RPMI7951 (cell line): ENCODE results near the gene TP53RK. TPM values are rescaled to one million over a fixed set of nuclear protein-coding genes. Genes with fewer than 3 reads are reported as not detected.

Experiments used
- DNase-seq: peaks from one replicate; pipeline ENCODE4 v3.0.0-alpha.2; 2012; ENCODE audit warnings: low read depth
- total RNA-seq: library from RNA; depleted of rRNA; stranded (reverse); fragments of >200 nt; shearing (Covaris generic); gene quantifications from 2 replicates; pipeline ENCODE4 v1.2.3, GENCODE V29; 2014

TP53RK gene
- total RNA-seq, 1 experiment from 2014 or later = 36.2 TPM

DNA sequence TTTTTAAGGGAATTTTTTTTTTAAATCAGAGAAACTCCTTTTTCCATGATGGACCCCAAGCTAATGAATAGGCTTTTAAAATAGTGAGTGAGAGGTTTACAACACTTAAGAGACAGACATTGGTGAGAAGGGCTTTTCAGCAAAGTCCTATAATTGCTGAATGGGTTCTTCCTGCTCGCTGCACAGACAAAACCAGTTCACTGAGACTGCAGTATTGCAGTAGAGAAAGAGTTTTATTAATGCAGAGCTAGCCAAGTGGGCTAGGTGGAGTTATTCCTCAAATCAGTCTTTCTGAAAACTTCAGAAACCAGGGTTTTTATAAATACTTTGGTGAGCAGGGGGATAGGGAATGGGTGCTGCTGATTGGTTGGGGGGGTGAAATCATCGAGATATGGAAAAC lies 17.0 kb upstream of the TP53RK start:
- no peak for DNase-seq

DNA sequence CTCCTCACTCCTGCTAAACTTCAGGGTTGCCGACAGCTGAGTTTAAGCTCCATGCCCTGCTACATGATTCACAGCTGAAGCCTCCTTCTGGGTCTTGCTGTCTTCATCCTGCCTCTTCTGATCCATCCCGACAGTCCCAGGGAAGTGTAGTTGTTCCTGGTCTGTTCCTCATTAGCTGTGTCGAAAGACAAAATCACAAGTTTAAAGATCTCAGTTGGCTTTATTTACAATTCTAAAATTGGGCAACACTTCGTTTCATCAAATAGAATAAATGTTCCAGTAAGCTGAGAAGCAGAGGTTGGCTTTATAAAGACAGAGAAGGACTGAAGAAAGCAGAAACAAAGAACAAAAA lies 16.1 kb upstream of the TP53RK start:
- DNase-seq = no peak

DNA sequence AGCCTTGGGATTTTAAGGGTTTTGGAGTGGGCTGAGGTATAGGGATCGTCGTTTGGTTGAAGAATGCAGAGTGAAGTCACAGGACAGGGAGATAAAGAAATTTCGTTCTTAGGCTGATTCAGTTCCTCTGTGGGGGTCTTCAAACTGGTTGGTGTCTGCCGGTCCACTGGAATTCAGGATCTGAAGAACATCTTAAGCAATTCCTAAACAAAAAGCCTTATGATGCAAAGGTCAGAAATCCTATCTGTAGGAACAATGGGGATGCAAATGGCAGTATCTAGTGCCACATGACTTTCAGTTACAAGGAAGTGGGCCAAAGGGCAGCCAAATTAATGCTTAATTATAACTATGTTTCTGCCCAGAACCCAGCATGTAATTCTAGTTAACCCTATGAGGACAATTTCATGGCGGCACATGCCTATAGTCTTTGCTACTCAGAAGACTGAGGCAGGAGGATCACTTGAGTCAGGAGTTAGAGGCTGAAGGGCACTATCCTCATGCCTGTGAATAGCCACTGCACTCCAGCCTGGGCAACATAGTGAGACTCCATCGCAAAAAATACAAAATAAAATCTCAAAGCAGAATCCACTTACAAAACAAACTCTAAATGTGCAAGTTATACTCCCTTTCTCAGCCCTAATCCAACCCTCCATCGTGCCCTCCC lies 15.6 kb upstream of the TP53RK start:
- no peak for DNase-seq

DNA sequence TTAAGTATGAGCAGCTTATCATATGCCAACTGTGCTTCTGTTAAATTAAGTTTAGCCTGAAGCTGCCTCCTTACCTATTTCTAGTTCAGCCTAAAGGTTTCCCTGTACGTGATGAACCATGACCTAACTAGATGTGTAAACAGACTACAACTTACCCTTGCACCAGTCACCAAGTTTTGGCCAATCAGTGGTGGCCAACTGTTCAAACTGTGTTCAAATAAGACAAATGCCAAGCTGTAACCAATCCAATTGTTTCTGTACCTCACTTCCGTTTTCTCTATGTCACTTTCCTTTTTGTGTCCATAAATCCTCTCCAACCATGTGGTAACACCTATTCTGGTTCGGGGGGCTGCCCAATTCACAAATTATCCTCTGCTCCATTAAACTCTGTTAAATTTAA lies 14.2 kb upstream of the TP53RK start:
- no peak for DNase-seq

DNA sequence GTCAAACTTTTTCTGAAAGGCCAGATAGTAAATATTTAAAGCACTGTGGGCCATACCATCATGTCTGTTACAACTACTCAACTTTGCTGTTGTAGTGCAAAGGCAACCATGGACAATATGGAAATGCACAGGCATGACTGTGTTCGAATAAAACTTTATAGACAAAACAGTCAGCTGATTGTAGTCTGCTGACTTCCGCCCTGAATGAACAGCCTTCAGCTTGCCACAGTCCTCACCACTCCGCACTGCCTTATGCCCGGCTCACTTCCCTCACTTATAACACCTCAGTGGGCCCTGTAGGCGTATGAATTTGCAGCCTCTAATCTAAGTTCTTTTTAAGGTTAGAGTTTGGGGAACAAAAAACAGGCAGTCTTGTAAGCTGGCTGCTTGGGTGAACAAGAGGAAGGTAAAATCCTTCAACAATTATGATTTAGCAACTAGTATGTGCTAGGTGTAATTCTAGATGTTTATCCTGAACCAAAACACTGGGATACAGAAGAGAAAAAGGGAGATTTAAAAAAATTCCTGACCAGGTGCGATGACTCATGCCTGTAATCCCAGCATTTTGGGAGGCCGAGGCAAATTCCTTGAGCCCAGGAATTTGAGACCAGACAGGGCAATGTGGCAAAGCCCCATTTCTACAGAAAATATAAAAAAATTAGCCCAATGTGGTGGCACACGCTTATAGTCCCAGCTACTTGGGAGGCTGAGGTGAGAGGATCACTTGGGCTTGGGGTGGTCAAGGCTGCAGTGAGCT lies 13.4 kb upstream of the TP53RK start:
- DNase-seq = no peak

DNA sequence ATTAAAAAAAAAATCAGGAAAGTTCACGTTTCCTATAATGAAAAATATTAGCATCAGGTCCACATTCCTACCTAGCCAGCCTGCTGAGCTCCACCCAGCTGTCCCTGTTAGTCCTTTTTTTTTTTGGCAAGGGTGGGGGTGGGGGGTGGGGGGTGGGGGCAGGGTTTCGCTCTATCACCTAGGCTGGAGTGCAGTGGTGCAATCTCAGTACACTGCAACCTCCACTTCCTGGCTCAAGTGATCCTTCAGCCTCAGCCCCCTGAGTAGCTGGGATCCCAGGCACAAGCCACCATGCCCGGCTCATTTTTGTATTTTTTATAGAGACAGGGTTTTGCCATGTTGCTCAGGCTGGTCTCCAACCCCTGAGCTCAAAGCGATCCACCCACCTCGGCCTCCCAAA lies 12.7 kb upstream of the TP53RK start:
- DNase-seq = no peak

DNA sequence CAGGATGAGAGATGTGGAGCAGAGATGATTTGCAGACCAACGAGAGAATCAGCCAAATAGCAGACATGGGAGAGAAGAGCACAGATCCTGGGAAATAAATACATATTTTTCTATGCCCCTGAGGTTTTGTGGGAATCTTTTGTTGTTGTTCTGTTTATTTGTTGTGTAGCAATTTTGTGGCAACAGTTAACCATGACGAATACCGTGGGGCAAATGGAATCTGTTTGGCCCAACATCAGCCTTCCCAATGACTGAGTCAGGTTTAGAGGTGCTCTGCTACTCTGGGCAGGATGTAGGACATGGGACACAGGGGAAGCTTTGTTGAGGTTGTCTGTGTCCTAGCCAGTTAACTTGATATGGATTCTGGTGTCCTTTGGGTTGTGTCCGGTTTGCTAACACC lies 12.3 kb upstream of the TP53RK start:
- no peak for DNase-seq

DNA sequence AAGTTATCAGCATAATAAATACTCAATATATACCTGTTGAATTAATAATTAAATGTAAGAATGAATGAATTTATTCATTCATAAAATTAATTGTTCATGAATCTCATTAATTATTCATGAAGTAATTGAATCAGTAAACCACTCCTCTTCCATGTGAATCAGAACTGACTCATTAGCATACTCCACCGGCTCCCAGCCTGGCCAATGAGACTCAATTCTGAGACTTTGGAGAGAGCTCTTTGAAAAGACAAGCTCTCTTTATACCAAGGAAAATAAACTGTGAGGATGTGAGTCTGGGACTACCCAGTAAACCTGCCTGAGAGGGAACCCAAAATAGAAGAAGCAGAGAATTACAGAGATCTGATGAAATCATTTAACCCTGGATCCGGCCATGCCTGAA lies 11.8 kb upstream of the TP53RK start:
- DNase-seq = no peak

DNA sequence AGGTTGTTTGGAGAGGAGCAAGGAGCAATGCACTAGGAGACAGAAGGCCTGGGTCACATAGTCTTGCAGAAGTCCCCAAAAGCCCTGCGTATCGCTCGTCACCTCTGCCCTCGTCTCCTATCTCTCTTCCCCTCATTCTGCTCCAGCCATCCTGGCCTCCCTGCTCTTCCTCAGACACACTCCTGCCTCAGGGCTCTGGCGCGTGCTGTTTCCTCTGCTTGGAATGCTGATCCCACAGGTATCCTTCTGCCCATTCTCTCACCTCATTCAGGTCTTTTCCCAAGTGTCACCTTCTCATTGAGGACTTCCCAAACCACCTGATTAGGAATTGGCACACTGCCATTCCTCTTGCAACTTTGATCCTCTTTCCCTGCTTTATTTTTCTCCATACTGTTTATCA lies 11.2 kb upstream of the TP53RK start:
- no peak for DNase-seq

DNA sequence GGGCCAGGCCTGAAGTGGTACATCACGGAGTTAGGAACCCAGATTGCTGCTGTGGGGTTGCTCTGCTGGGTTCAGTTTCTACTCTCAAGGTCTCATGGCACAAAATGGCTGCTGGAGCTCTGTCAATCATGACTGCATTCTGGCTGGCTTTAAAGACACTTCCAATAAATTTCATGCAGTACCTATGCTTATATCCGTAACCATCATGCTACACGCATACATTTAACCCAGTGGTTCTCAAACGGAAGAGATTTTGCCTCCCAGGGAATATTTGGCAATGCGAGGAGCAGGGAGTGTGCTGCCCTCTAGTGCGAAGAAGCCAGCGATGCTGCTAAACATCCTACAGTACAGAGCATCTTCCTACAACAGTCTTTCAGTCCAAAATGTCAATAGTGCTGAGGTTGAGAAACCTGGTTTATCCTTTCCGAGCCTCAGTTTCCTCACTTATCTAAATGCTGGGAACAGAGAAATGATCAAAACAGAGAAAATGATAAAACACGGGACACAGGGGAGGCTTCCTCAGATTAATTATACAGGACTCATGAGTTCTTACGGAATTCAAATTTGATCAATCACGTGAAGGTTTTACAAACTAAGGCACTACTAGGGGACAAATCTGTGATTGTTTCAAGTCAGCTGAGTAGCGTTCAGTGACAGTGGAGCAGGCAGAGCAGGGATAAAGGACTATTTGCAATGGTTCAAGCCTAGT lies 10.6 kb upstream of the TP53RK start:
- DNase-seq = peak; percentile 64

DNA sequence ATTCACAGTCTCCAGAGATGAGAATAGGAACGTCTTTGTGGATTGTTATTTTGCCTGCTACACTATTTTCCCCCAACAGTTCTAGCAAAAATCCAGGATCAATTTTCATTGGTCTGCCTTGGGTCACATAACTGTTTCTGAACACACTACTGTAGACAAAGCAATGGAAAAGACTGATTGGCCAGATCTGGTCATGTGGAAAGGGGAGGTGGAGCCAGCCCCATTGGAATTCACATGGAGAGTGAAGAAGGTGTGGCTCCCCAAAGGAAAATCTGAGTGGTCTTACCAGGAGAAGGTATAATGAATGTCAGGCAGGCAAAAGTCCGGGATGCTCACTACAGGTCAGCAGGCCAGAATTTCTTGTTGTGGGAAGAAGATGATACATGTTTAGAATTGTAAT lies 9.5 kb upstream of the TP53RK start:
- DNase-seq = peak; percentile 36

DNA sequence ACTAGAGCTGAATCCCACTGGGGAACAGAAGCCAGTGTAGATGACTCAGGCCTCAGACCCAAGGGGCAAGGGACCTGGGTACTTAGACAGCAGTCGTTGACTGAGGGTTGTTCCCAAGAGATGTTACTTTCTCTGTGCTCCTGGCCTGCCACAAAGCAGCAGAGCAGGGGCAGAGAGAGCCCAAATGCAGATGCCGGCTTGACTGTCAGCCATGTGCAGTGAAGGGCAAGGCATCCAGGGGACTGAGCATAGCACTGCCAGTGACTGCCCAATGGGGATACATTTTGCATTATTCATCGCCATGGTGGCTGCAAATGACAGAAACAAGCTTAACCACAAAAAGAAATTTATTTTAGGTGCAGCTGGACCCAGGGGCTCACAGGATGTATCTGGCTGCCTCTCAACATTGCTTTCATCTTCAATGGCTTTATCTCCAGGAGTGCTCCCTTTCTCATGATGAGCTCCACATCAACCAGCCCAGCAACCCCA lies 7.6 kb upstream of the TP53RK start:
- peak; percentile 47 for DNase-seq

DNA sequence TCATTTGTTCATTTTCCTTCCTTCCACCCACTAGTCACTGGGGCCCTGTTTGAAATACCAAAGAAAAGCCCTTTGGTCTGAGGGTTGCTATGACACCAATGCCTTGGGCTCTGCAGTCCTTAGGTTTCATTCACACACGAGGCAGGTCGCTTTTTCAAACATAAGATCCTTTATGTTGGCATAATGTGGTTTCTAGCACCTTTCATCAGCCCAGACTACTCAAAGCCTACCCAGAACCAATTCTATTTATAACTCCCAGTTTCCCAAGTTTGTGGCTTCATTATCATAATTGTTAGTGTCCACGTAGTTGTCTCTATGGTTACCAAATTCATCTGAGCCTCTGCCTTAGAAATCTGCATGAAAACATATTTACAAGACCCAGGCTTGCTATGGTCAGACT lies 6.6 kb upstream of the TP53RK start:
- peak; percentile 81 for DNase-seq

DNA sequence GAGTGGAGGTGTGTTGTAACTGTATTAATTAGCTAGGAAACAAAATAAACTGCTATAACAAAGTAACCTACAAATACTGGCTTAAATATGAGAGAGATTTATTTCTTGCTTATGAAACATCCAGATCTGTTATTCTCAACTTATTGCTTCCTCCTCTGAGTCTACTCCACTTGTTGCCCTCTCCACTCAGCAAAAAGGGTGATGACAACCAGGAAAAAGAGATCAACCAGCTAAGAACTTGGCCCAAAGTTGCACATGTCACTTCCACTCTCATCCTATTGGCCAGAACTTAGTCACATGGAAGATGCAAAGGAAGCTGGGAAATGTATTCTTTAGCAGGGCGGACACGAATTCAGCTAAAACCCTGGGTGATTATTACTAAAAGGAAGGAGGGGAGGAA lies 5.2 kb upstream of the TP53RK start:
- DNase-seq = peak; percentile 42

DNA sequence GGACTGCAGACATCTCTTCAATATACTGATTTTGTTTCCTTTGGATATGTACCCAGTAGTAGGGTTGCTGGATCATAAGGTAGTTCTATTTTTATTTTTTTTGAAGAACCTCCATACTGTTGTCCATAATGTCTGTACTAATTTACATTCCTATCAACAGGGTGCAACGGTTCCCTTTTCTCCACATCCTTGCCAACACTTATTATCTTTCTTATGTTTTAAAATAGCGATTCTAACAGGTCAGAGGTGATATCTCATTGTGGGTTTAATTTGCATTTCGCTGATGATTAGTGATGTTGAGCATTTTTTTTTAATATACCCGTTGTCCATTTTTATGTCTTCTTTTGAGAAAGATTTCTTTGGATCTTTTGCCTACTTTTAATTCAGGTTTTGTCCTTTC lies 2.0 kb upstream of the TP53RK start:
- no peak for DNase-seq

DNA sequence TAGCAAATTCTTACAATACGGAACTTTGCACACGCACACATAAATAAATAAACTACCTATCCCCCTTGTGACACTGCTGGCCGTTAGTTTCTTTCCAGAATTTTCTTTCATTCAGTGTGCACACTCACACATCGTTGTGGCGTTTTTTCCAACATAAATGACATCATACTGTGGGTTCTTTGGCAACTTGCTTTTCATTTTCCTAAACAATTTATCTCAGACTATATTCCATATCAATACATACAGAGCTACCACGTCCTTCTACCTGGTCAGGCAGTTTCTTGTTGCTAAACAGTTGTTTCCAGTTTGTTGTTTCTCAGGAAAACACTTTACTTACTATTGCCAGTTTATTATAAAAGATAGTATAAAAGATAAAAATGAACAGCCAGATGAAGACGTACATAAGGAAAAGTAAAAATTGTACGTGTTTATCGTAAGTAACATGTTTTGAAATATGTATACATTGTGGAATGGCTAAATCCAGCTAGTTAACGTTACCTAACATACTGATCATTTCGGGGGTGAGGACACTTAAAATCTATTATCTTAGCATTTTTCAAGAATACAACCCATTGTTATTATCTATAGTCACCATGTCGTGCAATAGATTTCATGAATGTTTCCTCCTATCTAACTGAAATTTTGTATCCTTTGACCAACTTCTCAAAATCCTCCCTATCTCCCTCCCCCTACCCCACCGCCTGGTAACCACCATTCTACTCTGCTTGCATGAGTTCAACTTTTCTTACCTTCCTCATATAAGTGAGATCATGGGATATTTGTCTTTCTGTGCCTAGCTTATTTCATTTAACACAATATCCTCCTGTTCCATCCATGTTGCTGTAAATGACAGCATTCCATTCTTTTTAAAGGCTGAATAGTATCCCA lies 1.2 kb upstream of the TP53RK start:
- DNase-seq = no peak

DNA sequence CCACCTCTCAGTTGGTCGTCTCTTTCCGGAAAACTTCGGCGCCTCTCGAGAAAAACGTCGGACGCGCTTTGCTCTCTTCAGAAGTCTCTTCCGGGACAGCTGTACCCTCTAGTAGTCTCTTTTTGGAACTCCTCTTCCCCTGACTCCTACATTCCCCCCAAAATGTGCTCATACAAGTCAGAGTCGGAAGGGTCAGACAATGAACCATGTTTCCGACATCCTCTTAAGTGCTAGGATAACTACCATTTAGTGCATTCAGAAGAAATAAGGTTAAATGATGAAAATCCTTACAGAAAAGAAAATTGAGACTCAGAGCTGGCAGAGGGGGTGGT lies 476 bp upstream of the TP53RK start:
- DNase-seq = no peak

DNA sequence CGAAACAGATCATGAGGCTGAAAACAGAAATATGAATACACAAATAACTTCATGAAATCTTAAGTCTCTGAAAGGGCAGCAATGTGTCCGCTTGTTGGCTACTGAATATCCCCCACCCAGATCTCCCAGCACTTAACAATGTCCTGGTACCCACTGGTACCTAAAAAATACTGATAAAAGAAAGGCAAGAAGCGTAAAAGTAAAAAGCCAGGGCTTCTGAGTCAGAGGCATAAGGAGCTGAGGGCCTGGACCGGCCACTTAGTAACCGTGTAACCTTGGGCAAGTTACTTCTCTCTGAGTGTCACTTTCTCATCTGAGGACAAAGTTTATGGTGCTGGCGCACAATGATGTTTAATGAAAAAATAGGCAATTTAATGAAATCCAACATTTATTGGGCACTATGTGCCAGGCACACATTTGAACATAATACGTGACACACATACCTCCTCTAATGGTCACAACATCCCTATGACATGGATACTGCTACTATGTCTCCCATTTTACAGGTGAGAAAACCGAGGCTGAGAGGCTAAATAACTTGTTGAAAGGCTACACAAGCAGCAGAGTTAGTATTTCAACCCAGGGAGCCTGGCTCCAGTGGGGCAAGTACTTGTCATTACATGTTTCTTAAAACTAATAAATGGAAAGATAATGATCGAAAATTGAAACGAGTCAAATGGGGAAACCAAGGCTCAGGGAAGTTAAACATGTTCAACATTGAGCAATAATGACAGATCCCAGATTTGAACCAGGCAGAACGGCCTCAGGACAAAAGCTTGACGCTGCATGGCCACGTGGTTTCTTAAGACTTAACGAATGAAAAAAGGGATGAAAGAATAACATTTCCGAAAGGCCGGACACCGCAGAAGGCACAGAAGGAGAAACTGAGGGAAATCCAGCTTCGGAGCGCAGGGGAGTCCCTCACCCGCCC lies 828 bp downstream of the TP53RK start:
- DNase-seq = peak; percentile 32

DNA sequence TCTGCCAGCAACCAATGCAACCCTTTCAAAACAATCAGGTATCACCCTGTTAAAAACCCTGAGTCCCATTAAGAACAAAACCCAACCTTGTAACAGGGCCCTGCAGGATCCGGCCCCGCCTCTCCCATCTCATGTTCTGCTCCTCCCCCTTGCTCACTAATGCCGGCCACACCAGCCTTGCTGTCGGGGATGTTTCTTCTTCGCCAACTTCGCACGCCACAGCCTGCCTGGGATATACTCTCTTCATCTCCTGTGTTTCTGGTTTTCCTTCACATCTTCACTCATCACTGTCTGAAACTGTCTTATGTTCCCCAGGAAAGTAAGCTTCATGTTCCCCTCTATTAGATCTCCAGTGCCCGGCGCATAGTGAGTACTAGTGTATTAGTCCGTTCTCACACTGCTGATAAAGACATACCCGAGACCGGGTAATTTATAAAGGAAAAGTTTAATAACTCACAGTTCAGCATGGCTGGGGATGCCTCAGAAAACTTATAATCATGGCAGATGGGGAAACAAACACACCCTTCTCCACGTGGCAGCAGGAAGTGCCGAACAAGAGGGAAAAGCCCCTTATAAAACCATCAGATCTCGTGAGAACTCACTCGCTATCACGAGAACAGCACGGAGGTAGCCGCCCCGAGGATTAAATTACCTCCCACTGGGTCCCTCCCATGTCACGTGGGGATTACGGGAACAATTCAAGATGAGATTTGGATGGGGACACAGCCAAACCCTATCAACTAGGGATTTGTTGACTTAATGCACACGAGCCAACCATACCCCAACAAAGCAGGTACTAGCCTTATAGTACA lies 5.1 kb downstream of the TP53RK start:
- peak; percentile 86 for DNase-seq

DNA sequence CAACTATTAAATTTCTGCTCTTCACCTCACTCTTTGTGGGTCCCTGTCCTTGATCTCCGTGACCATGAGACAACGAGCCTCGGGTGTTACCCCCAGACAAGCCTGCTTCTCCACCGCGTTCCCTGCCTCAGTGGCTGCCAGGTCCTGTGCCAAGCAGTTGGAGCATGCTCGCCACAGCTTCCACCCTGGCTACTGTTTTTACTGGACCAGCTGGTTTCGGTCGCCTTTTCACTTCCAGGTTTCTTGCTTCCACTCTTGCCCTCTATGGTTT lies 5.6 kb downstream of the TP53RK start:
- DNase-seq = no peak
